Left ventricle myocardium inferior (tissue), 1 donor: Measurements from ENCODE around the gene OR10H3. TPM values are rescaled to one million over a fixed set of nuclear protein-coding genes. Genes with fewer than 3 reads are reported as not detected.
A peak's percentile ranks its signal among the peaks of the same experiment; 100 is the strongest.
"Not testable (repeated sequence)": the region's sequence is repeated elsewhere in the genome, so short reads cannot be mapped to it uniquely, and the experiment has no call there.

ENCODE experiments used
- DNase-seq: peaks from one replicate; pipeline ENCODE4 v3.0.0-alpha.2; 2020
- H3K27ac ChIP-seq: fragments of 200-600 bp; replicated peaks from 2 replicates; pipeline ENCODE4 v1.8.0; 2021
- H3K27me3 ChIP-seq: fragments of 200-600 bp; 2 replicates; pipeline ENCODE4 v1.8.0; 2021; ENCODE audit warnings: low read depth
- H3K36me3 ChIP-seq: fragments of 200-600 bp; 2 replicates; pipeline ENCODE4 v1.8.0; 2021
- H3K4me1 ChIP-seq: fragments of 200-600 bp; 2 replicates; pipeline ENCODE4 v1.8.0; 2021
- H3K4me3 ChIP-seq: fragments of 200-600 bp; 2 replicates; pipeline ENCODE4 v1.8.0; 2021; ENCODE audit warnings: mild to moderate bottlenecking, moderate library complexity
- H3K9me3 ChIP-seq: fragments of 200-600 bp; replicated peaks from 2 replicates; pipeline ENCODE4 v1.8.0; 2021
- CTCF ChIP-seq: fragments of 200-600 bp; IDR thresholded peaks from 2 replicates; pipeline ENCODE4 v1.8.0; 2021; ENCODE audit warnings: antibody characterized with exemption, mild to moderate bottlenecking, borderline replicate concordance
- intact Hi-C: fragments of 100-400 bp; cut with micrococcal nuclease; formaldehyde crosslinking; loops from one replicate; pipeline ENCODE4 v1.11.0; 2022
- total RNA-seq: library from RNA; stranded (reverse); fragmentation: NEBNext Ultra II Directional; extraction: Animal tissue kit (Norgen Biotek cat#: 25700); gene quantifications from one replicate; pipeline ENCODE4 v1.2.1, GENCODE V29; 2021
- donor health status: DM: no; HTN: yes; CAD: no; lungs with severe emphysema.

OR10H3 gene
- total RNA-seq, 1 donor from 2014 or later, result not detected

GRCh38 chr19:15779756-15780476 lies 42.1 kb downstream of the OR10H3 start:
- intact Hi-C loops, result no loop called here
- peak overlapping the region; percentile 85 for H3K27ac ChIP-seq

GRCh38 chr19:15780610-15781418 lies 43.0 kb downstream of the OR10H3 start:
- DNase-seq, result no peak
- Histone ChIP-seq H3K36me3 (no peaks in the 10 kb centered on the region), H3K9me3 (no peaks in the 10 kb centered on the region), H3K27me3 (peaks cover 20% of the 10 kb centered on the region), H3K4me1 (peaks cover 36% of the 10 kb centered on the region), H3K4me3 (no peak overlapping the region), H3K27ac (peak overlapping the region; percentile 85)
- no peak for TF ChIP-seq CTCF
- intact Hi-C loops, result no loop called here

More at GRCh38 chr19:15779756-15780476, 42.1 kb downstream of the OR10H3 start:
- DNase-seq, result peak; percentile 73
- no peaks in the 10 kb centered on the region for H3K9me3 ChIP-seq
- H3K4me3 ChIP-seq, result peak overlapping the region; percentile 53
- TF ChIP-seq CTCF, result peak; percentile 12
- peaks cover 36% of the 10 kb centered on the region for H3K4me1 ChIP-seq
- peaks cover 24% of the 10 kb centered on the region for H3K27me3 ChIP-seq
- H3K36me3 ChIP-seq, result no peaks in the 10 kb centered on the region

GRCh38 chr19:15781661-15782060 lies 43.9 kb downstream of the OR10H3 start:
- intact Hi-C loops, result no loop called here
- H3K36me3 ChIP-seq, result no peaks in the 10 kb centered on the region
- TF ChIP-seq CTCF, result no peak
- H3K9me3 ChIP-seq, result no peaks in the 10 kb centered on the region
- H3K4me1 ChIP-seq, result peaks cover 36% of the 10 kb centered on the region
- H3K27me3 ChIP-seq, result peaks cover 18% of the 10 kb centered on the region
- H3K27ac ChIP-seq, result no peak overlapping the region
- DNase-seq, result no peak
- no peak overlapping the region for H3K4me3 ChIP-seq

- Histone ChIP-seq H3K36me3 (no peaks in the 10 kb centered on the region), H3K4me1 (peaks cover 32% of the 10 kb centered on the region), H3K9me3 (no peaks in the 10 kb centered on the region), H3K27me3 (peaks cover 19% of the 10 kb centered on the region), H3K27ac (no peak overlapping the region), H3K4me3 (no peak overlapping the region)
- intact Hi-C loops, result no loop called here
- no peak for DNase-seq
- no peak for TF ChIP-seq CTCF
Measured at GRCh38 chr19:15782211-15782610, 44.4 kb downstream of the OR10H3 start.

- DNase-seq, H3K9me3 ChIP-seq, H3K4me3 ChIP-seq, H3K36me3 ChIP-seq, intact Hi-C loops, H3K27ac ChIP-seq: not testable (repeated sequence)
- peaks cover 25% of the 10 kb centered on the region for H3K4me1 ChIP-seq
- H3K27me3 ChIP-seq, result peaks cover 26% of the 10 kb centered on the region
Measured at GRCh38 chr19:15782896-15783295, 45.1 kb downstream of the OR10H3 start.
